Effector memory CD8-positive, alpha-beta T cell (primary cell): Measurements from ENCODE around the gene DNM3.

Source experiments
- ATAC-seq: fragments of 150-1000 bp; cut with Tn5 transposase; replicated peaks from 2 replicates; pipeline ENCODE4 v1.10.0; 2021; ENCODE audit warnings: mild to moderate bottlenecking, moderate library complexity
- DNase-seq, 3 experiments: peaks; one replicate each; pipeline ENCODE4 v3.0.0; 2021
- H3K27ac Mint-ChIP-seq, 2 donors: one replicate each; pipeline ENCODE4 v1.8.0; 2022; ENCODE audit warnings: mild to moderate bottlenecking in 2 of 2, mixed read lengths in 2 of 2, moderate library complexity in 2 of 2
- H3K27me3 Mint-ChIP-seq, 2 donors: one replicate each; pipeline ENCODE4 v1.8.0; 2022; ENCODE audit warnings: mixed read lengths in 2 of 2
- H3K36me3 Mint-ChIP-seq: one replicate; pipeline ENCODE4 v1.8.0; 2022; ENCODE audit warnings: mild to moderate bottlenecking, moderate library complexity, mixed read lengths; ENCODE audit not compliant: insufficient read depth
- H3K4me1 Mint-ChIP-seq, 2 donors: one replicate each; pipeline ENCODE4 v1.8.0; 2022; ENCODE audit warnings: low read depth in 2 of 2, mixed read lengths in 2 of 2
- H3K4me3 Mint-ChIP-seq, 2 donors: one replicate each; pipeline ENCODE4 v1.8.0; 2022; ENCODE audit warnings: mild to moderate bottlenecking in 2 of 2, mixed read lengths in 2 of 2, moderate library complexity in 2 of 2
- H3K9me3 Mint-ChIP-seq, 2 donors: one replicate each; pipeline ENCODE4 v1.8.0; 2022; ENCODE audit warnings: mixed read lengths in 2 of 2

The DNM3 gene

GRCh38 chr1:172273647-172274396 lies 432.5 kb downstream of the DNM3 start:
- Mint-ChIP-seq H3K36me3 (no peaks in the 10 kb centered on the region), H3K9me3 (no peaks in the 10 kb centered on the region), H3K27ac (no peak overlapping the region), H3K27me3 (no peaks in the 10 kb centered on the region), H3K4me1 (peaks cover 1 to 6% of the 10 kb centered on the region in 2 donors), H3K4me3 (no peak overlapping the region)
- ATAC-seq (no peak), DNase-seq (no peak)

- DNase-seq (no peak), ATAC-seq (no peak)
- Mint-ChIP-seq H3K4me1 (peaks cover 1 to 6% of the 10 kb centered on the region in 2 donors), H3K27ac (no peak overlapping the region), H3K9me3 (no peaks in the 10 kb centered on the region), H3K36me3 (no peaks in the 10 kb centered on the region), H3K27me3 (no peaks in the 10 kb centered on the region), H3K4me3 (no peak overlapping the region)
Measured at GRCh38 chr1:172275478-172275877, 434.2 kb downstream of the DNM3 start.

DNA sequence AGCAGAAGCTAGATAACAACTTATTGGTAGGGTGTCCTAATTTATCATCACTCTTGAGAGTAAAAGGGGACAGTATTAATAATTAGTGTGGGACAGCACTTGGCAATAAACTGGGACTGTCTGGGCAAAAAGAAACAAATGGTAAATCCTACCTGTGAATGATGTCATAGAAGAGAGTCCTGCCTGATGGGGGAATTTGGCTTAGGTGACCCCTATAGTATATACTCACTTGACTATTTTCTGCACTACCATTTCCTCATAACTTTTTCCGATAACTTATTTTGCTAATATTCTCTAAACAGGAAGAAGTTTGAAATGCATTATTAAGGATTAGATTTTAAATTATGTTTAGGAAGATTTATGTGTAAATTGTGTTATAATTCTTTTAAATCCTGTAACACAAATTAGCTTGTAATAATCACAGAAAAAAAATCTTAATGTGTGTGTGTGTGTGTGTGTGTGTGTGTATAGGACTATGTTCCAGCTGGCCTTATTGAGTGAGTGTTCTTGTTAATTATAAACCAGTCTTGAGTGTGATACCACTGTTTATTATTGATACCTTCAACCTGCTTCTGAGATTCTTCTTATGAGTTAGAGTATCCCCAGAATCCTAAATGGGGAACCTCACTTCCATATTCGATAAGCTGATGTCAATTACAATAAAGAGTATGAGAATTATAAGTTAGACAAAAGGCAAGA lies 435.0 kb downstream of the DNM3 start:
- Mint-ChIP-seq H3K36me3 (no peaks in the 10 kb centered on the region), H3K4me3 (no peak overlapping the region), H3K4me1 (peaks cover 1 to 6% of the 10 kb centered on the region in 2 donors), H3K27ac (no peak overlapping the region), H3K9me3 (no peaks in the 10 kb centered on the region), H3K27me3 (no peaks in the 10 kb centered on the region)
- DNase-seq = no peak
- ATAC-seq = no peak

GRCh38 chr1:172277275-172277674 lies 436.0 kb downstream of the DNM3 start:
- H3K4me3 Mint-ChIP-seq = no peak overlapping the region
- ATAC-seq (no peak), DNase-seq (no peak)
- no peaks in the 10 kb centered on the region for H3K9me3 Mint-ChIP-seq
- H3K27me3 Mint-ChIP-seq = no peaks in the 10 kb centered on the region
- no peaks in the 10 kb centered on the region for H3K36me3 Mint-ChIP-seq
- no peak overlapping the region for H3K27ac Mint-ChIP-seq
- peaks cover 1 to 6% of the 10 kb centered on the region in 2 donors for H3K4me1 Mint-ChIP-seq

- Mint-ChIP-seq H3K27ac (no peak overlapping the region), H3K9me3 (no peaks in the 10 kb centered on the region), H3K27me3 (no peaks in the 10 kb centered on the region), H3K36me3 (no peaks in the 10 kb centered on the region), H3K4me1 (peaks cover 1 to 6% of the 10 kb centered on the region in 2 donors), H3K4me3 (no peak overlapping the region)
- no peak for DNase-seq
- ATAC-seq = no peak
Measured at GRCh38 chr1:172277989-172278388, 436.7 kb downstream of the DNM3 start.

- Mint-ChIP-seq H3K4me1 (peaks cover 1 to 6% of the 10 kb centered on the region in 2 donors), H3K27me3 (no peaks in the 10 kb centered on the region), H3K36me3 (no peaks in the 10 kb centered on the region), H3K27ac (no peak overlapping the region), H3K9me3 (no peaks in the 10 kb centered on the region), H3K4me3 (no peak overlapping the region)
- no peak for DNase-seq
- ATAC-seq = no peak
Measured at GRCh38 chr1:172278478-172278877, 437.2 kb downstream of the DNM3 start.

DNA sequence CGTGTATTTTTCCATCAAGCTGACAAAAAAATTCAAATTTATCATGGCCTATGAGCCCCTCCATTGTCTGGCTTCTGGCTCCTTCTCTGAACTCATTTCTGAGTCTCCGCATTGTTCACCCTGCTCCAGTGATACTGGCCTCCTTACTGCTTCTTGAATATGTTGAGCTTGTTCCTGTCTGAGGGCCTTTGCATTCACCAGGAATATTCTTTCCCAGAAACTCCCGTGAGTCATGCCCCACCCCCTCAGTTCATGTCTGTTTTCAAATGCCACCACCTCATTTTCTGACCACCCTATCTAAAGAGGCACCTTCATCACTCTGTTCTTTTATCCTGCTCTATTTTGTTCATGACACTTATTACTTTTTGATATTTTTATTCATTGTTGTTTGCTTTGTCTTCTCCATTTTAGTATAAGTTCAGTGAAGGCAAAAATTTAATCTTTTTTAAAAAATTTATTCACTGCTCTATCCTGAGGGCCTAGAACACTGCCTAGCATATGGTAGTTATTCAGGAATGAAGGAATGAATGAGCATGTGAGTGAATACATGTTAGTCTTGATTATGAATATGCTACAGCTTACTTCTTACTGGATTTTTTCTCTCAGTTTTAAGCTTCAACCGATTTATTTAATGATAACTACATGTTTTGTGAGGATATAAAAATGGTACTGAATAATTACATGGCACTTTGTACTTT lies 438.8 kb downstream of the DNM3 start:
- no peaks in the 10 kb centered on the region for H3K27me3 Mint-ChIP-seq
- no peak overlapping the region for H3K27ac Mint-ChIP-seq
- H3K4me3 Mint-ChIP-seq = no peak overlapping the region
- no peaks in the 10 kb centered on the region for H3K36me3 Mint-ChIP-seq
- no peak for ATAC-seq
- H3K4me1 Mint-ChIP-seq = no peaks in the 10 kb centered on the region
- H3K9me3 Mint-ChIP-seq = no peaks in the 10 kb centered on the region
- no peak for DNase-seq

DNA sequence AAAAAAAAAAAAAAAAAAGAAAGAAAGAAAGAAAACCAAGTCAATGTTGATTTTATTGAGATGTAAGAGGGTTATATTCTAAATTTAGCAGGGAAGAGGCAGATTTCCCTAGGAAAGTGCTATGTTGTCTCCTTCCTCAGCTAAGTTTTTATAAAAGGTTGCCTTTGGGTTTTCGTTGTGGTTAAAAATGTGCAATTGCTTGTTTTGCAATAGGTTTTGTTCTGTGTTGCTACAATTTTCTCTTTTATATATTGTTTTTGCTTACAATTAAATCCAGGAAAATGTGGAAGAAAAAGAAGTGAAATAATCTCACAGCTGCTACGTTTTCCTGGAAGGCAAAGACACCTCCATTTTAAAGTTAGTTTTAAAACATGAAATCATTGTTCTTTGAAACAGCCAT lies 442.5 kb downstream of the DNM3 start:
- no peak overlapping the region for H3K27ac Mint-ChIP-seq

DNA sequence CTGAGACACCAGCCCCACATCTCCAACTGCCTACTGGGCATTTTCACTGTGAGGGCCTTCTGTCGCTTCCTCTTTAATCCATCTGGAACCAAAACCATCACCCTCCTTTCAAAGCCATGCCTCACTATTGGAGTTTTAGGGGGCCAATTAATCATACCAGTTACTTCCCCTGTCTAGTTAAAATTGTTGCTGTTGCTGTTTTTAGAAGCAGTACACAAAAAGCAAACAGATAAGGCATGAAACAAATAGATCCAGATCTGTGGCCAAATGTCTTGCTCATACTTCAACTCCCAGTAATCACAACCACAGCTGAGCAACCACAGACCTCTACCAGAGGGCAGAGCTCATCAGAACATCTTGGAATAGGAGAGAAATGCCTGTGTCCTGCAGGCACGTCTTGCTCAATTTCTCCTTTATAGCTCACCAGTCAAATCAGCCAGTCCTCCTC lies 445.4 kb downstream of the DNM3 start:
- H3K27ac Mint-ChIP-seq = no peak overlapping the region
- no peak overlapping the region for H3K4me3 Mint-ChIP-seq
- ATAC-seq = no peak
- no peaks in the 10 kb centered on the region for H3K4me1 Mint-ChIP-seq
- no peaks in the 10 kb centered on the region for H3K27me3 Mint-ChIP-seq
- DNase-seq = no peak
- no peaks in the 10 kb centered on the region for H3K9me3 Mint-ChIP-seq
- no peaks in the 10 kb centered on the region for H3K36me3 Mint-ChIP-seq

More for the DNA sequence above, 442.5 kb downstream of the DNM3 start:
- Mint-ChIP-seq H3K4me1 (no peaks in the 10 kb centered on the region), H3K9me3 (no peaks in the 10 kb centered on the region), H3K27me3 (no peaks in the 10 kb centered on the region), H3K4me3 (no peak overlapping the region), H3K36me3 (no peaks in the 10 kb centered on the region)
- no peak for ATAC-seq
- no peak for DNase-seq

DNA sequence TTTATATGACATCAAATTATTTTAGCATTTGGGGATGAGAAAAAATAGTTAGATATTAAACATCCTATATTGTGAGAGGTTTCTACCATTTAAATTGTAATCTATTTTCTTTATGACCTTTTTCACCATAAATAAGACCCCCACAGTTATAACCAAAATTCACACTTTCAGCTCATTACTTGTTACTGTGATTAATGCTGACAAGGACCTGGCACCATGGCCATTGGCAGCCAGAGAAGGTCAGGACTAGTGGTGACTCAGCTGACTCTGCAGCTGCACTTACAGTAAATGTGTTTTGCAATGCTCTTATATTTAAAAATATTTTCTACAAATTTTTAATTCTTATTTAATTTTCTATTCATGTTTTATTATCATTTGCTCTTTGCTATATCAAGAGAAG lies 445.9 kb downstream of the DNM3 start:
- no peaks in the 10 kb centered on the region for H3K36me3 Mint-ChIP-seq
- no peak overlapping the region for H3K27ac Mint-ChIP-seq
- no peaks in the 10 kb centered on the region for H3K9me3 Mint-ChIP-seq
- no peak for DNase-seq
- ATAC-seq = no peak
- no peaks in the 10 kb centered on the region for H3K4me1 Mint-ChIP-seq
- H3K4me3 Mint-ChIP-seq = no peak overlapping the region
- no peaks in the 10 kb centered on the region for H3K27me3 Mint-ChIP-seq

DNA sequence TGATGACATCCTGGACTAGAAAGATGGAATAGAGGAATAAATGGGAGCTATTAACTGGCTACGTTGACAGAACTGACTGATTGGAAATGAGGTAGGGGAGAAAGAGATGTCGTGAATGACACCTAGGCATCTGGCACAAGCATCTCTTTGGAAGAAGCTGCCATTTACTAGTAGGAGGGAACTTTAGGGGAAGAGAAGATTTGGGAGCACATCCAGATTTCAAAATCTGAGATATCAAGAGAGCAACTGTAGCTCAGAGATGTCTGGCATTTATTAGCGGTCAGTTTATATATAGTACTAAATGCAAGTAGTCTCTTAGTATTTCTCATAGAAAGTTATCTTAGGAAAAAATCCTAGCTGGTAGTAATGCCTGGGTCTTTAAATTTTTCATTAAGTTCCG lies 447.3 kb downstream of the DNM3 start:
- Mint-ChIP-seq H3K27ac (no peak overlapping the region), H3K4me1 (no peaks in the 10 kb centered on the region), H3K27me3 (no peaks in the 10 kb centered on the region), H3K36me3 (no peaks in the 10 kb centered on the region), H3K9me3 (no peaks in the 10 kb centered on the region), H3K4me3 (no peak overlapping the region)
- ATAC-seq = no peak
- no peak for DNase-seq

- Mint-ChIP-seq H3K4me3 (no peak overlapping the region), H3K27ac (no peak overlapping the region), H3K9me3 (no peaks in the 10 kb centered on the region), H3K36me3 (no peaks in the 10 kb centered on the region), H3K27me3 (no peaks in the 10 kb centered on the region), H3K4me1 (no peaks in the 10 kb centered on the region)
- DNase-seq (no peak), ATAC-seq (no peak)
Measured at GRCh38 chr1:172289448-172289847, 448.1 kb downstream of the DNM3 start.

DNA sequence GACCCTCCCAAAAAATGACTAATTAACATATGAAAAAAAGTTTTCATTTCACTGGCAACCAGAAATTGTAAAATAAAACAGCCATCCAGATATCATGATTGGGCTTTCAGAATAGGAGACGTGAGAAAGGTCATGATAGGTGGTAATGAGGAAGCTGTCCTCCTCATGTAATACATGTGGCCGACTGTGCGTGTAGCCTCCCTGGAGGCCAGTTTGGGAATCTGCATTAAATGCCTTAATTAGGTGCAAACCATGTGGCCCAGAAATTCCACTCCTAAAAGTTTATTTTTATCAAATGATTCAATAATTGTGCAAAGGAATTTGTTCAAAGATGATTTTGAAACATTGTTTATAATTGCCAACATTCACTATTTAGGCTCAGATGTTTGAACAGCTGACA lies 451.5 kb downstream of the DNM3 start:
- Mint-ChIP-seq H3K27me3 (no peaks in the 10 kb centered on the region), H3K27ac (no peak overlapping the region), H3K36me3 (no peaks in the 10 kb centered on the region), H3K9me3 (no peaks in the 10 kb centered on the region), H3K4me3 (no peak overlapping the region), H3K4me1 (no peaks in the 10 kb centered on the region)
- ATAC-seq (no peak), DNase-seq (no peak)

GRCh38 chr1:172293429-172293828 lies 452.1 kb downstream of the DNM3 start:
- ATAC-seq (no peak), DNase-seq (no peak)
- H3K36me3 Mint-ChIP-seq = no peaks in the 10 kb centered on the region
- H3K27me3 Mint-ChIP-seq = no peaks in the 10 kb centered on the region
- H3K4me1 Mint-ChIP-seq = no peaks in the 10 kb centered on the region
- H3K4me3 Mint-ChIP-seq = no peak overlapping the region
- H3K27ac Mint-ChIP-seq = no peak overlapping the region
- no peaks in the 10 kb centered on the region for H3K9me3 Mint-ChIP-seq
